ENCODE data around the gene AGPAT2.
"Not testable (repeated sequence)": the region's sequence is repeated elsewhere in the genome, so short reads cannot be mapped to it uniquely, and the experiment has no call there.

Gene AGPAT2

GRCh38 chr9:136643596-136644342 is 43.5 kb downstream of the AGPAT2 start:
- no peak for FAIRE-seq

- no peak for FAIRE-seq
Observed at GRCh38 chr9:136642439-136642921, 44.8 kb downstream of the AGPAT2 start.

GRCh38 chr9:136640171-136641111 is 46.8 kb downstream of the AGPAT2 start:
- FAIRE-seq: no peak

- FAIRE-seq: no peak
Observed at GRCh38 chr9:136634904-136635303, 52.4 kb downstream of the AGPAT2 start.

- FAIRE-seq: not testable (repeated sequence)
Observed at GRCh38 chr9:136632491-136633106, 54.7 kb downstream of the AGPAT2 start.

- FAIRE-seq: not testable (repeated sequence)
Observed at GRCh38 chr9:136632072-136632471, 55.2 kb downstream of the AGPAT2 start.

GRCh38 chr9:136631038-136632000 is 55.9 kb downstream of the AGPAT2 start:
- no peak for FAIRE-seq

- FAIRE-seq: no peak
Observed at GRCh38 chr9:136630662-136630992, 56.6 kb downstream of the AGPAT2 start.

GRCh38 chr9:136629879-136630661 is 57.2 kb downstream of the AGPAT2 start:
- no peak for FAIRE-seq

GRCh38 chr9:136629001-136629878 is 58.0 kb downstream of the AGPAT2 start:
- FAIRE-seq: no peak

GRCh38 chr9:136628268-136628667 is 59.0 kb downstream of the AGPAT2 start:
- no peak for FAIRE-seq

- no peak for FAIRE-seq
Observed at GRCh38 chr9:136627703-136628102, 59.6 kb downstream of the AGPAT2 start.

GRCh38 chr9:136626740-136627642 is 60.3 kb downstream of the AGPAT2 start:
- FAIRE-seq: no peak

GRCh38 chr9:136626066-136626725 is 61.1 kb downstream of the AGPAT2 start:
- FAIRE-seq: no peak

GRCh38 chr9:136625101-136626065 is 61.9 kb downstream of the AGPAT2 start:
- FAIRE-seq: no peak

- no peak for FAIRE-seq
Observed at GRCh38 chr9:136624184-136624951, 62.9 kb downstream of the AGPAT2 start.

GRCh38 chr9:136623842-136624183 is 63.4 kb downstream of the AGPAT2 start:
- no peak for FAIRE-seq
